Liver (tissue), 9 donors: ENCODE measurements around the gene RARRES1. TPM values are rescaled to one million over a fixed set of nuclear protein-coding genes. Genes with fewer than 3 reads are reported as not detected.
"Not testable (repeated sequence)": the region's sequence is repeated elsewhere in the genome, so short reads cannot be mapped to it uniquely, and the experiment has no call there.

Source experiments
- DNase-seq: peaks from one replicate; pipeline ENCODE4 v3.0.0-alpha.2; 2017; ENCODE audit warnings: low spot score
- H3K27ac ChIP-seq, 2 donors: one replicate each; pipeline ENCODE4 v1.7.0; 2013; ENCODE audit warnings: inconsistent platforms in 2 of 2, low read length in 2 of 2, control low read depth in 1 of 2, low read depth in 1 of 2, mild to moderate bottlenecking in 1 of 2
- H3K27me3 ChIP-seq, 4 donors: one replicate each; pipeline versions ENCODE4 v1.6.1 to v1.7.0; 2013; ENCODE audit warnings: low read length in 3 of 4, inconsistent platforms in 1 of 4, mild to moderate bottlenecking in 1 of 4, moderate library complexity in 1 of 4; ENCODE audit not compliant: control insufficient read depth in 4 of 4, insufficient read depth in 4 of 4
- H3K36me3 ChIP-seq, 4 donors: one replicate each; pipeline versions ENCODE4 v1.6.1 to v1.7.0; 2013; ENCODE audit warnings: low read length in 3 of 4, mild to moderate bottlenecking in 3 of 4, low read depth in 1 of 4, moderate library complexity in 1 of 4; ENCODE audit not compliant: control insufficient read depth in 4 of 4, insufficient read depth in 3 of 4
- H3K4me1 ChIP-seq, 4 donors: one replicate each; pipeline versions ENCODE4 v1.6.1 to v1.7.0; 2013; ENCODE audit warnings: low read length in 3 of 4, mild to moderate bottlenecking in 3 of 4, moderate library complexity in 1 of 4; ENCODE audit not compliant: control insufficient read depth in 4 of 4, insufficient read depth in 4 of 4
- H3K4me3 ChIP-seq, 3 donors: one replicate each; pipeline versions ENCODE4 v1.6.1 to v1.7.0; 2013; ENCODE audit warnings: low read length in 3 of 3, control low read depth in 1 of 3, low read depth in 1 of 3, mild to moderate bottlenecking in 1 of 3
- H3K9ac ChIP-seq, 2 donors: one replicate each; pipeline ENCODE4 v1.7.0; 2013; ENCODE audit warnings: low read length in 2 of 2, mild to moderate bottlenecking in 2 of 2, moderate library complexity in 2 of 2, control low read depth in 1 of 2, low read depth in 1 of 2
- H3K9me3 ChIP-seq, 4 donors: one replicate each; pipeline versions ENCODE4 v1.6.1 to v1.7.0; 2013; ENCODE audit warnings: low read length in 3 of 4; ENCODE audit not compliant: control insufficient read depth in 4 of 4
- CTCF ChIP-seq: fragments of 150-350 bp; IDR thresholded peaks from 2 replicates; pipeline ENCODE4 v1.5.1; 2017; ENCODE audit warnings: improper control_type of control experiment, low read depth, low read length; ENCODE audit not compliant: missing input control
- EGR1 ChIP-seq, 2 donors: IDR thresholded peaks; 2 replicates each; pipeline ENCODE4 v1.6.1; 2016 to 2018; ENCODE audit warnings: antibody characterized with exemption in 2 of 2, low read depth in 2 of 2
- FOXA2 ChIP-seq: IDR thresholded peaks from 2 replicates; pipeline ENCODE4 v1.6.1; 2016; ENCODE audit warnings: antibody characterized with exemption
- HNF4G ChIP-seq: IDR thresholded peaks from 2 replicates; pipeline ENCODE4 v1.6.1; 2016; ENCODE audit warnings: antibody characterized with exemption
- JUND ChIP-seq, 2 donors: IDR thresholded peaks; 2 replicates each; pipeline ENCODE4 v1.6.1; 2016; ENCODE audit warnings: antibody characterized with exemption in 2 of 2
- NR2F2 ChIP-seq: IDR thresholded peaks from 2 replicates; pipeline ENCODE4 v1.6.1; 2016; ENCODE audit warnings: antibody characterized with exemption
- RAD21 ChIP-seq, 2 donors: IDR thresholded peaks; 2 replicates each; pipeline ENCODE4 v1.6.1; 2016; ENCODE audit warnings: antibody characterized with exemption in 2 of 2, mild to moderate bottlenecking in 2 of 2
- REST ChIP-seq: IDR thresholded peaks from 2 replicates; pipeline ENCODE4 v1.6.1; 2016; ENCODE audit warnings: antibody characterized with exemption, mild to moderate bottlenecking
- RXRA ChIP-seq, 2 donors: IDR thresholded peaks; 2 replicates each; pipeline ENCODE4 v1.6.1; 2017 to 2018; ENCODE audit warnings: antibody characterized with exemption in 2 of 2, mild to moderate bottlenecking in 1 of 2
- SP1 ChIP-seq: IDR thresholded peaks from 2 replicates; pipeline ENCODE4 v1.6.1; 2018; ENCODE audit warnings: antibody characterized with exemption, mild to moderate bottlenecking
- TAF1 ChIP-seq: conservative IDR thresholded peaks from 2 replicates; pipeline ENCODE4 v1.6.1; 2016; ENCODE audit warnings: antibody characterized with exemption, mild to moderate bottlenecking
- YY1 ChIP-seq: IDR thresholded peaks from 2 replicates; pipeline ENCODE4 v1.6.1; 2016; ENCODE audit warnings: antibody characterized with exemption, mild to moderate bottlenecking
- WGBS: extraction: QIAGEN DNeasy Blood & Tissue Kit; methylation state at CpG from one replicate; pipeline ENCODE4 v1.1.7; 2013; 5-methylcytosine and 5-hydroxymethylcytosine counted together
- polyA plus RNA-seq, 2 donors: library from polyadenylated mRNA; stranded (reverse) in 1 of 2; unstranded in 1 of 2; fragments of 200-250 nt in 1 of 2; fragments of >200 nt in 1 of 2; fragmentation: Nextera tagmentation in 1 of 2; extraction: Ambion mirVana in 1 of 2; gene quantifications; one replicate each; pipeline versions ENCODE4 v1.2.1 to v1.2.3, GENCODE V29; 2013 to 2015
- total RNA-seq, 2 donors: library from RNA; depleted of rRNA; stranded (reverse); fragments of >200 nt; gene quantifications; one replicate each; pipeline ENCODE4 v1.2.3, GENCODE V29; 2014
- donor health status: healthy.
- donor health status: healthy.
- donor health status: healthy.
- donor health status: healthy.
- donor health status: healthy.

RARRES1 gene
- total and polyA plus RNA-seq, 4 donors = 0.92 to 6.9 (median 2.4) TPM

- peaks cover 0 to 3% (median 2%) of the 10 kb centered on the region in 4 donors for H3K36me3 ChIP-seq
- no peak overlapping the region for H3K4me3 ChIP-seq
- no peaks in the 10 kb centered on the region for H3K4me1 ChIP-seq
- H3K27me3 ChIP-seq = no peaks in the 10 kb centered on the region
- no peak overlapping the region for H3K27ac ChIP-seq
- no peak overlapping the region for H3K9ac ChIP-seq
- TF ChIP-seq RAD21 (IDR thresholded peaks at IDR 0.05) (no peak), REST (no peak), NR2F2 (peak; percentile 32)
- H3K9me3 ChIP-seq = no peaks in the 10 kb centered on the region
- no peak for DNase-seq
Observed at GRCh38 chr3:158700559-158700958, 31.7 kb downstream of the RARRES1 start.

GRCh38 chr3:158696618-158697017 is 35.6 kb downstream of the RARRES1 start:
- Histone ChIP-seq H3K36me3 (peaks cover 1 to 5% (median 3%) of the 10 kb centered on the region in 4 donors), H3K27me3 (no peaks in the 10 kb centered on the region), H3K27ac (no peak overlapping the region), H3K9me3 (no peaks in the 10 kb centered on the region), H3K4me1 (no peaks in the 10 kb centered on the region), H3K9ac (no peak overlapping the region), H3K4me3 (no peak overlapping the region)
- DNase-seq = no peak
- TF ChIP-seq CTCF = no peak
- TF ChIP-seq RXRA (IDR thresholded peaks at IDR 0.05) = no peak
- no peak for TF ChIP-seq HNF4G
- no peak for TF ChIP-seq YY1
- no peak for TF ChIP-seq SP1
- TF ChIP-seq TAF1 = no peak
- no peak for TF ChIP-seq FOXA2
- TF ChIP-seq RAD21 (IDR thresholded peaks at IDR 0.05) = no peak
- TF ChIP-seq JUND (IDR thresholded peaks at IDR 0.05) = no peak
- TF ChIP-seq EGR1 (IDR thresholded peaks at IDR 0.05; ENCODE audit: low read depth in 2 of 2) = no peak
- WGBS = 47% methylated on average over 2 of the region's 2 CpGs

GRCh38 chr3:158693866-158694456 is 38.3 kb downstream of the RARRES1 start:
- H3K9me3 ChIP-seq, H3K4me3 ChIP-seq, H3K9ac ChIP-seq, DNase-seq, H3K4me1 ChIP-seq, H3K27ac ChIP-seq, H3K27me3 ChIP-seq: not testable (repeated sequence)
- over 99% methylated on average over 3 of the region's 3 CpGs for WGBS
- H3K36me3 ChIP-seq = peaks cover 1 to 12% (median 8%) of the 10 kb centered on the region in 4 donors
